Inferior parietal cortex (tissue), 1 donor: ENCODE data around the gene C1orf105.

ENCODE experiments used
- DNase-seq: peaks from one replicate; pipeline ENCODE4 v3.0.0-alpha.2; 2016; ENCODE audit errors: extremely low spot score

C1orf105 gene

DNA sequence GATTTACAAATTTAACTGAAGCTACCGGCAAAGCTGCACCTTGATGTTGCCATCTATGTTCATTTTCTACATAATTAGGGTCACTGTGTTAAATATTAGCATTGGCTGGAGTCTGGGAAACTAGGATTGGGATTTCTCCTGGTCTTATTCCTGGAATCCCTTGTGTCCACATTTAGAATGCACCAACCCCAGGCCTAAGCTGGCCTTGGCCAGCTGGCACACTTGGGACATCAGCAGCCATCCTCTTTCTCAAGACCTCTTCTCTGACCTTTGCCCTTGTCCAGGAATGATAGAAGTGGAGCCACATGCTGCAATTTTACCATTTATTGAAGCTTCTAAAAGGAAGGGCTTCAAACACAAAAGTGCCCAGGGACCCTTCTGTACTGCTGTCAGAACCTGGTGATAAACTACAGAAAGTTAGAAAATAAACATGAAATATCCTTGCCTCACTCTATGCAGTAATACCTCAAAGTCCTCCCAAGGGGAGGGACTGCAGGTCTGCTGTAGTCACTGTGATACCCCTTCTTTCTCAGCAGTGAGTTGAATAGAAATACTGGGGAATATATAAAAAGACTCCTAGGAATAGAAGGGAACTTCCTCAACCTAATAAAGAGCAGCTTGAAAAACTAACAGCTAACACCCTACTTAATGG lies 37.1 kb downstream of the C1orf105 start:
- DNase-seq: no peak

DNA sequence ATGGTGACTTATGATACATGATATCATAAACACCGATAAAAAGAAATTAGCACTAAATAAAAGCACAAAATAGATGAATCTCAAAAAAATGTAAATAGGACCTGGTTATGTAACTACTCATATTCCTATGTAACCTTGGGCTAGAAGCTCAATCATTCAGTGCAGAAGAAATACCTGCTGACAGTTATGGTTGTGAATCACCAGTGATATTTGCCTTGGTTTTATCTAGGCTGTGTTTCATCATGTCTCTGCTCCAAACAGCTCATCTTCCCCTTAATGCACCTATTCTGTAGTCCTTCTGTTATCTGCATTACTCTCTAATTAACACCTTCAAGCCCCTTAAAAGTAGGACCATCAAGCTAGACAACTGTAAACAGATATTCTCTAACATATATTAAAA lies 39.7 kb downstream of the C1orf105 start:
- no peak for DNase-seq

DNA sequence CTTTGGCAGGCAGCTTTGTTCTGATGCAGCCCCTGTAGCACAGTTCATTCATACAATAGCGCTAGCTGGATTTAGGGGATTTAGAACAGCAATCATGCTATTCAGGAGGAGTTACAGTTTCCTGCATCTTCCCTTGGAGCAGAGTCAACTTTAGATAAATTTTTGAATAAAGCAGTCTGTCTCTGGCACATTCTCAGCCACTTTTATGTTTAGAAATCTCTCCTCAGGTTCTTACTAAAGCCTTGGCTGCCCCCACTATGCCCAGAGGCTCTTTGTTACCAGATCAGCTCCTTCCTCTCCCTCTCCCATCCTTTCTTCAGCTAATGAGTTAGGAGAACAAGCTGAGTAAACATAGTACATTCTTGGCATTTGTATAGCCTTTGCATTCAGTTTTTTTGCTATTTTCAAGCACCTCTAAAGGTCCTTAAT lies 40.4 kb downstream of the C1orf105 start:
- no peak for DNase-seq

DNA sequence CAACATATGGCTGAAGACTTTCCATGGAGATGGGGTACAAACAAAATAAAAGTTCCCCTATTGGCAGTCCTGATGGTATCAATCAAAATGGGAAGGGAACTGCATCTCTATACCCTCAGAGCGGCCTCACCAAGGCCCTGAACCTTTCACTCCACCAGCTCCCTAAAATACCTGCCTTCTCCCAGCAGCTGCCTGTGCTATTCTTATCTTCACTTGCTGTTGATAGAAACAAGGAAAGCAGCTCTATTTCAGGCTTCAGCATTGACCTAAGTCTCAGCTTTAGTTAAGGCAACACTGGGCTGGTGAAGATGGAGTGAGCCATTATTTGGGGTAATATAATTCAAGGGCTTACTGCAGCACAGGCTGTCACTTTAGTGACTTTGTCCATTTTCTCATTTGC lies 45.1 kb downstream of the C1orf105 start:
- no peak for DNase-seq

DNA sequence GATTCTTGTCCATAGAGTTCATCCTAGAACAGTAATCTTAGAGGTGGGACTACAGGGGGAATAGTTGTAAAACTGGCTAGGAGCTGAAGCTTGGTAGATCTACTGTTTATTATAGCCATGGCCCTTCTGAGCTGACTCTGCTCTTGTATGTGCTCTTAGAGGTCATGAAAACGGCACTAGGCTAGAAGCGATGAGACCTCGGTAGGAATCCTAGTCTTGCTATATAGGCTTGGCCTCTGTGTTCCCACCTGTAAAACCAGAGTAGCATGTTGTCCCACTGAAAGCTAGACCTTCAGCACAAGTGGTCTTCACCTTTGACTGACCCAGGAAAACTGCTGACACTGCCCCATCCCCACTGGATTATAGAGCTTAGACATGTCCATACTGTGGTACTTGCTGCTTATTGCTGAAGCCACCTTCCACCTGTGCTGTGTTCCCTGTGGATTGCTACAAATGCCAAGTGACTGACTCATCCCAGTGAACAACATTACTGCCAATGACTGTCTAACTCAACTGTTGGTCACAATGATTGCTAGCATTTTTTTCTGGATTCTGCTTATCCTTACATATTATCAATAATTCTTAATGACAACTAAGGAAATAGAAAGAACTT lies 46.4 kb downstream of the C1orf105 start:
- no peak for DNase-seq

DNA sequence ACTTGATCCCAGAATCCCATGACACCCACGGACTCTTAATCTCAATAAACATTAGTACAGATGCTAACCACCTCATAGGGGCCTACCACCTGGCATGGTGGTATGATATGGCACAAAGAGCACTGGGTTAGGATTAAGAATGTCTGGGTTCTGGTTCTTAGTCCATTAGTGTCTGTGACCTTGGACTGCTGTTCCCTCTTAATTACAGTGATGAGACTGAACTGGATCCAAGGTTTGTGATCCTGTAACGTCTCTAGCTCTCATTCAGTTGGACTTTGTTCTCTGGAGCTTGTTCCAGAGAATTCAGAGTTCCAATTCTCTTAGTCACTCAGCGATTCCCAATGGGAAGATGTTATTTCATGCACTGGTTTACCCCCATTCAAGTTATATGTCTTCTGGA lies 47.0 kb downstream of the C1orf105 start:
- DNase-seq: no peak

DNA sequence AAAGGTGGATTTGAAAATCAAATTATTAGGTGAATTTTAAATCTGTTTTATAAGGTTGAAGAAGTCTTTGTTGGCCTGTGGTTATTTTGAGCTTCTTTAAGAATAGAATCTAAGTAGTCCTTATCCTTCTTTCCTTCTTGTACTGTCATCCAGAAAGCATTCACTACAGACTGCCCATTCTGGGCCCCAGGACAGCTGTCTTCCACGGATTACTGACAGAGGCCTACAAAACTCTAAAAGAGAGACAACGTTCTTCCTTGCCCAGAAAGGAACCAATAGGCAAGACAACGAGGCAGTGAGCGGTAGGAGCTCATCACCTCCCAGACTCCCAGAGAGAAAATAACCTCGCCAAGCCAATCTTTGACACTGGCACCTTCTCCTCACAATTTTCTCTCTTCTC lies 47.8 kb downstream of the C1orf105 start:
- no peak for DNase-seq

DNA sequence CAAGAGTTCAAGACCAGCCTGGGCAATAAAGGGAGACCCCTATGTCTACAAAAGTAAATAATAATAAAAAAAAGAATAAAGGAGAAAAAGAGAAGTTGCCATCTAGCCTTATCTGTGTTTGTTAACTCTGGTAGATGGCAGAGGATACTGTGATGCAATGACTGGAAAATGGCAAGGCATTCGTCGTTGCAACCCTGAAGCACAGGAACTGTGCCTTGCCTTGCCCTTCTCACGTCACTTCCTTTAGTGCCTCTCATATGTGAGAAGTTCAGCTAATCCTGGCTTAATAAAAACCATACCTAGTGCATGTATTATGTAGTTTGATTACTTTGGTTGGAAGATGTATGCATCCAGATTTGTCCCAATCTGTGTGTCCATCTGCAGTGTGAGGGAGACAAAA lies 49.2 kb downstream of the C1orf105 start:
- DNase-seq: no peak

DNA sequence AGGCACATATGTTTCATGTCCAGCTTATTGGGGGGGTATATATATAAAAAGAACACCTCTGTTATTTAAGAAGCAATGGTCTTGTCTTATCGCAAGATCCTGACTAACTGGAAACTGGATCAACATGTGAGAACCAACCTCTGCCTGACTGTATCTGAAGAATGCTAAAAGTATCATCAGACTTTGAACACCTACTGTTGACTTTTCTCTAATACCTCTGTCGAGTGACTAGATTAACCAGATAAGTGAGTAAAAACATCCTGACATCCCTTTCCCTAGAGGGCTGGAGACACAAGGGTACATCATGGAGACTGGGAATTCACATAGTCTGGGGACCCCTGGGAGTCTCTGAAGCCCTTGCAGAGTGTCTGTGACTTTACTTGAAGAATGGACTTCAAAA lies 49.7 kb downstream of the C1orf105 start:
- no peak for DNase-seq

DNA sequence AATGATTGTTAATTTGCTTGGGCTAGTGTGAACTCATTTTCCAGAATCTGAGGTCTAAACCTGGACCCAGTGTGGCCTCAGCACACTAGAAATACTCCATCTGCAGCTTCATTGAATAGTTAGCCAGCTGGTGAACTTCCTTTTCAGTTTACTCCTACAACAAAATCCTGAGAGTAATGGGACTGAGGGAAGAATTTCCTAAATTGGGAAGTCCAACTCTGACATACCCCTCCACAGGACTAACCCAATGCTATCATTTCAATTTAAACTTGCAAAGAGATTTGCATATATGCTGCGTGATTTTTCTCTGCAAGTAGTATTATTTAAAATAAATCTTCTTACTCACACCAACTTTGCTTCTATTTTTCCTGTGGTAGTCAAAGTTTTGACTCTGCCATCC lies 51.2 kb downstream of the C1orf105 start:
- no peak for DNase-seq

DNA sequence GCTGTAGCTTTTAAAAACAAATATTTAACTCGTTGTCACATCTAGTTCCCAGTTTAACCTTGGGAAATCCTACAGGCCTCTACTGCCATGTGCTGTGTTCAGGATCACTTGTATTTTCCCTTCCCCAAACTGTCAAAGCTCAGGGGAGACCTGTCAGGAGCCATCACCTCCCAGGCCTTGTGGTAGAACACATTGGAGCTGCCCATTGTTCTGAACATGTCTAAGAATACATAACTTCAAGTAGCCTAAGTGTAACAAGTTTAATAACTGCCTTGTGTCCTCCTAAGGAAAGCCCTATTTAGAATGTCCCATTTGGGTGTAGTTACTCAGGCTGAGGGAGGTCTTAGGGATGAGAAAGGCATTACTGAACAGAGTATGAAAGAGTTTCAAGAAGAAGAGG lies 52.0 kb downstream of the C1orf105 start:
- no peak for DNase-seq

DNA sequence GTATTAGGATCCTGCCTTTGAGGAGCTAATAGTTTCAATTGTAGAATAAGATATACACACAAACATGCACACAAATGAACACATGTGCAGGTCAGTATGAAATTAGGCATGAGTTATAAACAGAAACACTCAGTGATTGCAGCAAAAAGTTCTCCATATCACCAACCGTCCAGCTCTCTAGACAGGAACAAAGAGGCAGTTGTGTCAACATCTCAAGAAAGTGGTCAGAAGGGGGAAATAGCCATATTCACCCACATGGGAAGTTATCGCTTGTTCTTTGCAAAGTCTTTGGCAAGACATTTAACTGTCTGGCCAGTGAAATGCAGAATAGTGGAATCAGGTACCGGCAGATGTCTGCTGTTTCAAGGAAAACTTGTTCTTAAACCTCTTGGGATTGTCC lies 52.8 kb downstream of the C1orf105 start:
- DNase-seq: no peak

DNA sequence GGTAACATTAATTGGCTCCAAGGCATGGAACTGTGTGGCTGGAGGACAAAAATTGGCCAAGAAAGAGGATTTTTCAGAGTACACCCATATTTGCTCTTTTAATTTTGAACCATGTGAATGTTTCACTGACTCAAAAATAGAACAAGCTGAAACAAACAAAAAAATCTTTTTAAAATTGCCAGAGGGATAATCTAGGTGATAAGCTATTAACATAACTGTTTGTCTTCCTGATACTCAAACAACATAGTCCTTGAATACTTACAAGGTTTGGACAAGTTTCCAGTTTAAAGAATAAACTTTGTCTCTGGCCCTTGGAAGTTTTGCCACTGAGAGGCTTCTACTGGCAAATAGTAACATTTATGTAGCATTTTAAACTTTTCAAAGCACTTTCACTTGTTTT lies 53.4 kb downstream of the C1orf105 start:
- no peak for DNase-seq

DNA sequence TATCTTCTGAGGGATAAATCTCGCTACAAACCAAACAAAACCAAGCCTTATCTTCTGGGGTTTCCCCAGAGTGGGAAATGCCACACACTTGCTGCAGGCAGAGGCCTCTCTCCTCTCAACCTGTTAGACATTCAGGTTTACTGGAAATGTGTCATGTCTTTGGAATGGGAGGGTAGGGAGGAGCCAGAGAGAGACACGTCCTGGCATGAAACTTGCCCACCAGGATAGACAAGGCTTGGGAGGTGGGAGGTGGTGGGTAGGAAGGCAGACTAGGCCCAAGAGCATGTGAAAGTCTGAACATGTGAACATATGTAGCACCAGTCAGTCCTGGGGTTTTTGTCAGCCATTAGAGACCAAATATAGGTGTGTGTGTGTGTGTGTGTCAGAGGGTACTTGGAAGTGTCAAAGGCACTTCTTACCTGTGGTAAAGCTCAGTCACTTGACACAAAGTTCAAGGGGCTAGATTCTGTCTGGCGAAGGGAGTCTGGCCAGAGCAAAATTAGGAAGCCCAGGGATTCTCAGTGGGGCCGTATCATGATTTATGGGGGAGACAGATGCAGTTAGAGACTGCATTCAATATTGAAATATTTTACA lies 55.8 kb downstream of the C1orf105 start:
- no peak for DNase-seq

DNA sequence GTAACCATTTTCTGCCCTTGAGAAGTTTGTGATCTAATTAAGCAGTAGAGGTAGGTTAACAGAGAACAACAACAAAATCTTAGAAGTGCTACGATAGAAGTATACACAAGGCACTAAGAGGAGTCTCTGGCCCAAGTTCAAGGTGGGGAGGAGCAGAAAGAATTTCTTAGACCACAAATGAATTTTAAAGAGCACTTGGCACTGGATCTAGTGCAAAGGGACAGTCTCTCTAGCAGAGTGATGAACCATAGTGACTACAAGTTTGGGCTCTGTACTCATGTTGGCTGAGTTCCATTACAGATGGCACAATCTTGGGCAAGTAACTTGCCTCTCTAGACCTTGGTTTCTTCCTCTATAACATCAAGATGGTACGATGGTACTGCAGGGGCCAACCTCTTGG lies 56.7 kb downstream of the C1orf105 start:
- DNase-seq: no peak

DNA sequence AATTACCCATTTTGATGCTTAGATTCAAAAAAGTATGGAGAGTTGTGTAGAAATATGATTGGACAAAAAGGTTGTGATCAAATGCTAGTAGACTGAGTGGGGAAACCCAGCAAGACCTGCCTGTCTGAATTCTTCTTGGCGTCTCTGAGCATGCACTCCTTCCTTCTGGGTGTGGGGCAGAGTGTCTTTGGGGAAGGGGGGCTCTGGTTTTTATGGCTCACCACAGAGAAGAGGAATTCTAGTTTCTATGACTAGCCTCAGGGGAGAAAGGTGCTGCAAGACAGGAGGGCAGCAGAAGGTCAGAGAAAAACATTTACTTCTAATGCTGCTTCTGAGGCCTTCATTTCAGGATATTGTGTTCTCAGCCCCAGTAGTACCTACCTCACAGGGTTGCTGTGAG lies 57.3 kb downstream of the C1orf105 start:
- no peak for DNase-seq

DNA sequence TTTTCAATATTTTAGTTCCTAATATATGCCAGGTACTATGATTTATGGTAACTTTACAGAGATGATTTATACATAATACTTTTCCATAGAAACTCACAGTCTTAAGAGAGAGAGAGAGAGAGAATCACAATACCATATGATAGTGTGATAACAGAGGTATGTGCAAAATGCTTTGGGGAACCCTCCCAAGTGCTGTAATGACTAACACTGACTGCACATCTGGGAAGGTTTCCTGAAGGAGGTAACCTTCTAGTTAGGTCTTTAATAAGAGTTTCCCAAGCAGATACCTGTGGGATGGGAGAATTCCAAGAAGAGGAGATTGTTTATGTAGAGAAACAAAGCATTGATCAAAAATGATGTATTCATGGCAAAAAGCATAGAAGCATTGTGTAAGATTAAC lies 58.0 kb downstream of the C1orf105 start:
- DNase-seq: no peak

DNA sequence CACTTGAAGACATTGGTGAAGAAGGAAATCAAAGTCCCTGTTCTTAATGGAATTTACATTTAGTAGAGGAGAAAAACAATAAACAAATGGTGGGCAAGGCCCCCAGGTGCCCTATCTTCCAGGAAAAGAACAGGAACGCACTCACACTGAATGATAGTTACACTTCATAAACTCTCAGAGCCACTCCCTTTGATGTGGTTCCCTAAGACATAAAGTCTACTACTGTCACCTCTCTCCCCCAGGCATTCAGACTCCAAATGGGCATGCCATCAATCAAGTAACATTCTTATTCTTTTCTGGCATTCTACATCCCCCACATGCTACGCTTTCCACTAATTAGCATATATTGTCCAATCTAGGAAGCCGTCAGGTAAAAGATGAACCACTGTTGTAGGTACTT lies 59.9 kb downstream of the C1orf105 start:
- no peak for DNase-seq

DNA sequence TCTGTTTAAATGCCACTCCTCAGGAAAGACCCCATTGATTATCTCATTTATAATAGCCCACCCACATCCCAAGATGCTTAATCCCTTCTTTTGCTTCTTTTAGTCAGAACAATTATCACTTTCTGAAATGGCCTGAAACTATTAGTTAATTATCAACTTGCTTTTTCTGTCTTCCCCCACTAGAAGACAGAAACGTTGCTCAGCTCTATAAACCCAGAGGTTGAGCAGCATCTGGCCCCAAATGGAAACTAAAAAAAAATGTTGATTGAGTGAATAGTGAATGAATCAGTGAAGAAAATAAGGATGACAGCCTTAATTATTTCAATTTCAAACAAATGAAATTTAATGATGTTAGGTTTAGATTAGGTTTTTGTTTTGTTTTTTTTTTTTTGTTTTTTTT lies 61.6 kb downstream of the C1orf105 start:
- no peak for DNase-seq

DNA sequence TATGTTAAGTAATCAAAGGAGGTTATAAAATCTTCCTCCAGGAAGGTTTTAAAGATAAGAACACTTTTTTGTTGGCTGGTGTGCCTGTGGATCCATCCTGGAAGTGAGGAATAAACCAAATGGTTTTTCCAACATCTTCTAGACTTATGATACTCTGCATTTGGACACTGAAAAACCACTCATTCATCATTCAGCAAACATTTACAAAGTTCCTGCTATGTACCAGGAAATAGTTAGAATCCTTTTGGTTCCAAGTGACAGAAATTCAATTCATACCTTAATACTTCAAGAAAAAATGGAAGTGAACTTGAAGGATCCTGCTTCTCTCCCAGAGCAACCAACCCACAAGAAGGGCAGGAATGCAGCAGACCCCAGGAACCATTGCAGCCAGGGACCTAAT lies 63.0 kb downstream of the C1orf105 start:
- DNase-seq: no peak

DNA sequence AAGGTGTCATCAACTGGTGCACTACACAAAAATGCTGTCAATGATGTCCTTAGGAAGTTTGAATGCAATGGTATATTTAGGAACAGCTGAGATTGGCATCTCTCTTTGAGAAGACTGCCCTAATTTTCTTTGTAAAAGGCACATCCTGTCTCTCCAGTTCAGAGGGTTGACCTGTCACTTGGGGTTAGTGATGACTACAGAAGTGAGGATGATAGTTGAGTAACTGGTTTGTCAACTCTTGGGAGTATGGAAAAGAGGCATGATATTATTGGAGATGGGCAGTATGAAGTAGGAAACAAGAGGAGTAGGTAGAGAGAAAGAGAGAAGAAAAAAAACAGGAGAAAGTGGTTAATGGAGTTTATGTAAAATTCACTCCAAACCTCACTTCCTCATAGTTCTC lies 63.8 kb downstream of the C1orf105 start:
- DNase-seq: no peak

DNA sequence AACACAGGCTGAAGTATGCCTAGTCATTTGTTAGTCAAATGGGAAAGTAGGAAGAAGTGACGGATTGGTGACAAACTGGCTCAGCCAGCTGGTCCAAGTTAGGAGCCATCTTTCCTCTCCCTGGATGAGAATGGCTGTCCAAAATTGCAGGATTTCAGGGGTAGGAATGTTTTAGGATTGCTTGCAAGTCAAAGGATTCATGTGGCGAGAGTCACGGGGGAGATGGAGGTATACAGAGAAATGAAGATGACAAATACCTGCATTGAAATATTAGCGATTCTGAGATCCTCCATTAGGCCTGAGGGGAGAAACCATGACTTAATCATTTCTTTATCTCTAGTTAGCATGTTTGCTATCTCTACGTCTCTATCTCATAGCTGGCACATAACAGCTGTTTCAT lies 65.1 kb downstream of the C1orf105 start:
- DNase-seq: no peak

DNA sequence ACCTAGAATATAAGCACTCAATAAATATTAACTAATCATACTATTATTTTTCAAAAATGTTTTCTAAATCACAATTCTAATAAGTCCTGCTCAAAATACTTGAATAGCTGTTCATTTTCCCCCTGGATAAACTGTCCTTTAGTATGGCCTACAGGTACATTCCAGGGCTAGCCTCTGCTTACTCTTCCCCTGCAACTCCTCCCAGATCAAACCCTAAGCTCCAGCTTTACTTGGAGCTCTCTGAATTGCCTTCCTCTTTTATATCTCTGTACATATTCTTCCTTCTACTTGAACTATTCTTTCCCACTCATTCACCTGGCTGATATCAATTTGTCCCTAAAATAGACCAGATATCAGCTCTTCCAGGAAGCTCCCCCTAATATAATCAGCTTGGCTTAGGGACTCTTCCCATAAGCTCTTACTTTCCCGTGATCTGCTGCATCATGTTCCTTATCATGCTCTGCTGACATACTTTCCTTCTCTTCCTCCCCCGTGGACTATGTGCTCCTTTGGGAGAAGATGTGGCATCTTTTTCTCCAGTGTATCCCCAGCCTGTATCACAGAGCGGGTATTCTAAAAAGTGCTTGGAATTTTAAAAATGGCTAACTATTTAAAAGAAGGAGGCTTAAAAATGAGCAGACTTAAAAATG lies 66.4 kb downstream of the C1orf105 start:
- DNase-seq: no peak
